ENCODE data around the gene UGT1A6. TPM values are rescaled to one million over a fixed set of nuclear protein-coding genes. Genes with fewer than 3 reads are reported as not detected.

Gene UGT1A6
- total RNA-seq, 1 experiment from 2014 or later: 0.79 TPM

GRCh38 chr2:233760043-233760442, 67.4 kb downstream of the UGT1A6 start, which contains the start of gene UGT1A1:
Gene UGT1A1, plus strand, starts transcription at chr2:233760270. Its CDS starts 18 bp downstream, at chr2:233760288.
- H3K4me3 Mint-ChIP-seq (ENCODE audit: unreplicated experiment): no peak within 1 kb of the TSS
- intact Hi-C loops (cut with micrococcal nuclease): no loop called here
- H3K27me3 Mint-ChIP-seq (ENCODE audit: insufficient read depth, unreplicated experiment): no peaks in the 10 kb centered on the region
- POLR2A ChIA-PET: no interaction called here
- H3K4me1 Mint-ChIP-seq (ENCODE audit: insufficient read depth, unreplicated experiment): peaks cover 15% of the 10 kb centered on the region
- H3K9me3 Mint-ChIP-seq (ENCODE audit: unreplicated experiment): no peaks in the 10 kb centered on the region
- DNase-seq (ENCODE audit: unreplicated experiment): no peak
- H3K27ac Mint-ChIP-seq (ENCODE audit: low read depth, unreplicated experiment): no peak within 1 kb of the TSS
- H3K36me3 Mint-ChIP-seq (ENCODE audit: insufficient read depth, unreplicated experiment): no peaks in the 10 kb centered on the region
- no peak for TF ChIP-seq CTCF (IDR thresholded peaks at IDR 0.05; ENCODE audit: unreplicated experiment)
- BruUV-seq (replicated peaks): no TSS peak
- CTCF ChIA-PET: interaction anchor here (0.8 to 1.9 kb wide), 2 partner anchors 48 to 102 kb away, joined by 3 to 4 read pairs; no protein-coding TSS in a partner anchor

GRCh38 chr2:233761040-233761769, 68.5 kb downstream of the UGT1A6 start:
- intact Hi-C loops (cut with micrococcal nuclease): no loop called here
- no peaks in the 10 kb centered on the region for H3K9me3 Mint-ChIP-seq (ENCODE audit: unreplicated experiment)
- no peak for TF ChIP-seq CTCF (IDR thresholded peaks at IDR 0.05; ENCODE audit: unreplicated experiment)
- ChIA-PET POLR2A (interaction anchor here (0.6 to 1.1 kb wide), 4 partner anchors 9 to 1145 kb away, joined by 3 to 4 read pairs (median 3); no protein-coding TSS in a partner anchor), CTCF (interaction anchor here (1.9 kb wide), 1 partner anchor 50 kb away, joined by 4 read pairs; no protein-coding TSS in a partner anchor)
- H3K4me1 Mint-ChIP-seq (ENCODE audit: insufficient read depth, unreplicated experiment): peaks cover 15% of the 10 kb centered on the region
- peak overlapping the region; percentile 33 for H3K27ac Mint-ChIP-seq (ENCODE audit: low read depth, unreplicated experiment)
- BruUV-seq (replicated peaks): no TSS peak
- no peaks in the 10 kb centered on the region for H3K27me3 Mint-ChIP-seq (ENCODE audit: insufficient read depth, unreplicated experiment)
- DNase-seq (ENCODE audit: unreplicated experiment): peak; percentile 10
- H3K36me3 Mint-ChIP-seq (ENCODE audit: insufficient read depth, unreplicated experiment): no peaks in the 10 kb centered on the region
- H3K4me3 Mint-ChIP-seq (ENCODE audit: unreplicated experiment): no peak overlapping the region

GRCh38 chr2:233764264-233764663, 71.6 kb downstream of the UGT1A6 start:
- intact Hi-C loops (cut with micrococcal nuclease): no loop called here
- CTCF ChIA-PET: no interaction called here
- no peaks in the 10 kb centered on the region for H3K36me3 Mint-ChIP-seq (ENCODE audit: insufficient read depth, unreplicated experiment)

More at GRCh38 chr2:233764264-233764663, 71.6 kb downstream of the UGT1A6 start:
- DNase-seq (ENCODE audit: unreplicated experiment): peak; percentile 26
- Mint-ChIP-seq H3K9me3 (ENCODE audit: unreplicated experiment) (no peaks in the 10 kb centered on the region), H3K27me3 (ENCODE audit: insufficient read depth, unreplicated experiment) (no peaks in the 10 kb centered on the region), H3K4me1 (ENCODE audit: insufficient read depth, unreplicated experiment) (peaks cover 15% of the 10 kb centered on the region), H3K4me3 (ENCODE audit: unreplicated experiment) (no peak overlapping the region), H3K27ac (ENCODE audit: low read depth, unreplicated experiment) (no peak overlapping the region)
- BruUV-seq (replicated peaks): no TSS peak
- POLR2A ChIA-PET: interaction anchor here (0.7 to 1.3 kb wide), 2 partner anchors 12 to 1982 kb away, joined by 3 read pairs; no protein-coding TSS in a partner anchor
- TF ChIP-seq CTCF (IDR thresholded peaks at IDR 0.05; ENCODE audit: unreplicated experiment): no peak
